Measurements from ENCODE around the gene CRKL.
"Not testable (repeated sequence)": the region's sequence is repeated elsewhere in the genome, so short reads cannot be mapped to it uniquely, and the experiment has no call there.

CRKL gene

GRCh38 chr22:20935049-20935448 is 17.8 kb downstream of the CRKL start:
- not testable (repeated sequence) for DNase-seq (ENCODE audit: low spot score)

- not testable (repeated sequence) for DNase-seq (ENCODE audit: low spot score)
These were observed 18.8 kb downstream of the CRKL start for GRCh38 chr22:20935780-20936539.

- DNase-seq (ENCODE audit: low spot score): no peak
These were observed 20.0 kb downstream of the CRKL start for GRCh38 chr22:20937031-20937793.

GRCh38 chr22:20937794-20938671 is 20.8 kb downstream of the CRKL start:
- no peak for DNase-seq (ENCODE audit: low spot score)

GRCh38 chr22:20939457-20940185 is 22.4 kb downstream of the CRKL start:
- not testable (repeated sequence) for DNase-seq (ENCODE audit: low spot score)

- DNase-seq (ENCODE audit: low spot score): peak; percentile 48
These were observed 23.0 kb downstream of the CRKL start for GRCh38 chr22:20940186-20940651.

GRCh38 chr22:20940904-20941385 is 23.7 kb downstream of the CRKL start:
- DNase-seq (ENCODE audit: low spot score): no peak

GRCh38 chr22:20942203-20942902 is 25.1 kb downstream of the CRKL start:
- DNase-seq (ENCODE audit: low spot score): not testable (repeated sequence)

GRCh38 chr22:20943104-20943933 is 26.1 kb downstream of the CRKL start:
- DNase-seq (ENCODE audit: low spot score): no peak

GRCh38 chr22:20944042-20944441 is 26.8 kb downstream of the CRKL start:
- DNase-seq (ENCODE audit: low spot score): no peak

GRCh38 chr22:20945578-20945934 is 28.3 kb downstream of the CRKL start:
- DNase-seq (ENCODE audit: low spot score): no peak

GRCh38 chr22:20946080-20946986 is 29.1 kb downstream of the CRKL start:
- DNase-seq (ENCODE audit: low spot score): no peak

- no peak for DNase-seq (ENCODE audit: low spot score)
These were observed 29.8 kb downstream of the CRKL start for GRCh38 chr22:20946991-20947390.

- DNase-seq (ENCODE audit: low spot score): no peak
These were observed 31.2 kb downstream of the CRKL start for GRCh38 chr22:20948450-20948849.

- DNase-seq (ENCODE audit: low spot score): no peak
These were observed 31.8 kb downstream of the CRKL start for GRCh38 chr22:20948989-20949388.

- DNase-seq (ENCODE audit: low spot score): no peak
These were observed 32.5 kb downstream of the CRKL start for GRCh38 chr22:20949698-20950183.

GRCh38 chr22:20951151-20951931 is 34.1 kb downstream of the CRKL start:
- no peak for DNase-seq (ENCODE audit: low spot score)

GRCh38 chr22:20951932-20952380 is 34.7 kb downstream of the CRKL start:
- no peak for DNase-seq (ENCODE audit: low spot score)
